Neuronal stem cell (in vitro differentiated cells): ENCODE measurements around the gene CAPZB.

Source experiments
- DNase-seq: peaks from one replicate; pipeline ENCODE4 v3.0.0-alpha.2; 2013; ENCODE audit warnings: low spot score
- H2AFZ ChIP-seq: one replicate; pipeline ENCODE4 v1.6.1; 2013; ENCODE audit warnings: mild to moderate bottlenecking, low read length, inconsistent platforms
- H2AK5ac ChIP-seq: 2 replicates; pipeline ENCODE4 v1.6.1; 2013; ENCODE audit warnings: low read depth, mild to moderate bottlenecking, inconsistent platforms, low read length, moderate library complexity, mixed read lengths
- H2BK120ac ChIP-seq: 2 replicates; pipeline ENCODE4 v1.6.1; 2013; ENCODE audit warnings: low read depth, mild to moderate bottlenecking, inconsistent platforms, low read length, moderate library complexity, mixed read lengths
- H2BK12ac ChIP-seq: one replicate; pipeline ENCODE4 v1.6.1; 2013; ENCODE audit warnings: low read length, inconsistent platforms
- H2BK15ac ChIP-seq: 2 replicates; pipeline ENCODE4 v1.6.1; 2013; ENCODE audit warnings: mild to moderate bottlenecking, low read length, inconsistent platforms, mixed read lengths
- H2BK5ac ChIP-seq: one replicate; pipeline ENCODE4 v1.6.1; 2013; ENCODE audit warnings: inconsistent platforms, mild to moderate bottlenecking, low read length, moderate library complexity
- H3K14ac ChIP-seq: one replicate; pipeline ENCODE4 v1.6.1; 2013; ENCODE audit warnings: low read length, inconsistent platforms
- H3K18ac ChIP-seq: 2 replicates; pipeline ENCODE4 v1.6.1; 2013; ENCODE audit warnings: low read length, inconsistent platforms
- H3K23ac ChIP-seq: 2 replicates; pipeline ENCODE4 v1.6.1; 2013; ENCODE audit warnings: low read depth, mild to moderate bottlenecking, mixed read lengths, low read length, inconsistent platforms; ENCODE audit not compliant: poor library complexity
- H3K27ac ChIP-seq: replicated peaks from 3 replicates; pipeline ENCODE4 v1.5.1; 2013; ENCODE audit warnings: low read length, inconsistent platforms
- H3K27me3 ChIP-seq, 3 experiments: 2 replicates each; pipeline ENCODE4 v1.6.1; 2013; ENCODE audit warnings: low read length in 3 of 3, mild to moderate bottlenecking in 2 of 3, inconsistent platforms in 1 of 3, low read depth in 1 of 3, mixed read lengths in 1 of 3, moderate library complexity in 1 of 3; ENCODE audit not compliant: control insufficient read depth in 3 of 3, insufficient read depth in 3 of 3
- H3K36me3 ChIP-seq, 2 donors: replicated peaks in 1 of 2; 2 replicates each; pipeline ENCODE4 v1.6.1; 2013; ENCODE audit warnings: low read length in 2 of 2; ENCODE audit not compliant: control insufficient read depth in 2 of 2, insufficient read depth in 2 of 2
- H3K4ac ChIP-seq: 2 replicates; pipeline ENCODE4 v1.6.1; 2013; ENCODE audit warnings: inconsistent platforms, mild to moderate bottlenecking, low read length, moderate library complexity
- H3K4me1 ChIP-seq, 2 donors: 1 replicate in 1 of 2; 2 replicates in 1 of 2; pipeline ENCODE4 v1.6.1; 2013; ENCODE audit warnings: low read length in 2 of 2, low read depth in 1 of 2; ENCODE audit not compliant: control insufficient read depth in 2 of 2, insufficient read depth in 1 of 2
- H3K4me2 ChIP-seq: one replicate; pipeline ENCODE4 v1.6.1; 2013; ENCODE audit warnings: mild to moderate bottlenecking, low read length, inconsistent platforms; ENCODE audit not compliant: insufficient read depth, poor library complexity, severe bottlenecking
- H3K4me3 ChIP-seq, 2 donors: 2 replicates each; pipeline ENCODE4 v1.5.1; 2013; ENCODE audit warnings: low read length in 2 of 2, mild to moderate bottlenecking in 2 of 2, inconsistent platforms in 1 of 2, moderate library complexity in 1 of 2
- H3K79me1 ChIP-seq: one replicate; pipeline ENCODE4 v1.6.1; 2013; ENCODE audit warnings: low read depth, mild to moderate bottlenecking, inconsistent platforms, low read length, moderate library complexity
- H3K9ac ChIP-seq: one replicate; pipeline ENCODE4 v1.6.1; 2013; ENCODE audit warnings: mild to moderate bottlenecking, low read depth, low read length, inconsistent platforms; ENCODE audit not compliant: poor library complexity
- H3K9me3 ChIP-seq, 2 donors: replicated peaks in 1 of 2; 2 replicates each; pipeline versions ENCODE3 to v1.6.1; 2013; ENCODE audit warnings: low read length in 2 of 2, mild to moderate bottlenecking in 2 of 2, inconsistent platforms in 1 of 2, low read depth in 1 of 2, mixed read lengths in 1 of 2, moderate library complexity in 1 of 2; ENCODE audit not compliant: control insufficient read depth in 2 of 2, insufficient read depth in 1 of 2
- H4K8ac ChIP-seq: one replicate; pipeline ENCODE4 v1.6.1; 2013; ENCODE audit warnings: low read depth, mild to moderate bottlenecking, inconsistent platforms, low read length, moderate library complexity
- H4K91ac ChIP-seq: one replicate; pipeline ENCODE4 v1.6.1; 2013; ENCODE audit warnings: low read length, low read depth, mild to moderate bottlenecking, inconsistent platforms; ENCODE audit not compliant: poor library complexity
- WGBS, 2 donors: extraction: QIAGEN DNeasy Blood & Tissue Kit; methylation state at CpG; one replicate each; pipeline ENCODE4 v1.1.7; 2013; ENCODE audit warnings: missing lambda C conversion rate in 2 of 2, mixed read lengths in 1 of 2; ENCODE audit not compliant: insufficient read length in 2 of 2, insufficient replicate concordance in 1 of 2; ENCODE audit errors: extremely low coverage in 2 of 2; 5-methylcytosine and 5-hydroxymethylcytosine counted together

CAPZB gene

DNA sequence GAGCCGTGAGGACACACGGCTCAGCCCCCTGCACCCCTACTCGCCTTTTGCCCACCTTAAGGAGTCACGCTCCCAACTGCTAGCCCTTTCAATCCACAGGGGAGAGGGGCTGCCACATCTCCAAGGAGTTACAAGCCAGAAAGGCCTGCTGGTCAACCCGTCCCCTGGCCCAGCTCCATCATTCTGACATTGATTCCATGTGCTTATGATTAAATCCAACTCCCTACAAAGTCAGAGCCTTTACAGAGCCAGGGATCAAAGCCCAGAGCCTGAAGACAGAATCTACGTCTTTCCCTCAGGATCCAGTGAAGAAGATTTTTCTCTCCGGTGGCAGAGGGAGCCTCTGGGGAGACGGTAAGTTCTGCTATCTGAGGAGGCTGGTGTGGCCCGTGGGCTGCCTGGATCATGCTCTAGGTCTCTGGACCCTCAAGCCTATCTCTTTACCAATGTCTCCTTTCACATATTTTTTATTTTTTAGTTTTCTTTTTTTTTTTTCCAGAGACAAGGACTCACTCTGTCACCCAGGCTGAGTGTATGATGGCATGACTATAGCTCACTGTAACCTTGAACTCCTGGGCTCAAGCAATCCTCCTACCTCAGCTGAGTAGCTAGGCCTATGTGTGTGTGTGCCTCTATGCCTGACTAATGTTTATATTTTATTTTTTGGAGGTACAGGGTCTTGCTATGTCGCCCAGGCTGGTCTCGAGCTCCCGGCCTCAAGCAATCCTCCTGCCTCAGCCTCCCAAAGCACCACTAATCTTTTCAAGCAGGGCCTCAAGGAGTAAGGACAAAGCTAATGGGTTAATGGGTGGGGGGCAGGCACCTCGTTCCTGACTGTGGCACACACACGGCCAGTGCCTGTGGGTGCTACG is 111.9 kb downstream of the CAPZB start:
- WGBS, 2 donors: no CpG with 5 or more reads among the region's 15 CpGs
- Histone ChIP-seq H3K18ac (no peak overlapping the region), H3K9me3 (peaks cover 0 to 5% of the 10 kb centered on the region in 2 donors), H4K8ac (no peak overlapping the region), H3K27ac (no peak overlapping the region), H3K9ac (peak overlapping the region; percentile 47), H4K91ac (no peak overlapping the region), H3K4ac (no peak overlapping the region), H2AK5ac (no peak overlapping the region), H3K36me3 (peaks cover 11 to 68% of the 10 kb centered on the region in 2 donors), H3K14ac (no peak overlapping the region), H3K4me2 (no peak overlapping the region), H2BK120ac (no peak overlapping the region), H3K23ac (peak overlapping the region; percentile 2), H2BK15ac (no peak overlapping the region), H3K79me1 (peaks cover 16% of the 10 kb centered on the region), H2BK5ac (no peak overlapping the region), H2BK12ac (no peak overlapping the region), H2AFZ (no peak overlapping the region), H3K27me3 (no peaks in the 10 kb centered on the region), H3K4me1 (peaks cover 0 to 2% of the 10 kb centered on the region in 2 donors), H3K4me3 (no peak overlapping the region)
- no peak for DNase-seq

DNA sequence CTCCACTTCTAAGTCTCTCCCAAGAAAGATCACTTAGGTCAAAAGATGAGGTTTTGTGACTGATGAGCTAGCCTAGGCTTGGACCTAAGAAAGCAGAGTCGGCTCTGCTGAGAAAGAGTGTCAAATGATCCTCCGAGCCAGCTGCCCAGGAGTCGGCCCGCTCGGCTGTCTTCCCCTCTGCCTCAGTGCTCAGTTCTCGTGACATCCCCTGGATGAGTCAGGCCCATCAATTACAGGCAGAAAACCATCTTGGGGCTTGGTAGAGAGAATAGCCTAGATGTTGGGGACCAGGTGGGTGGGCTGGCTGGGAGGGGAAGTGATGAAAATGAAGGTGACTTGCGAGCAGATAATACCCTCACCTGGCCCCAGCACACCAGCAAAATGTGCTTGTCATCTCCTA is 112.7 kb downstream of the CAPZB start:
- H3K18ac ChIP-seq: no peak overlapping the region
- no peak for DNase-seq
- H4K8ac ChIP-seq: no peak overlapping the region
- H2BK120ac ChIP-seq: no peak overlapping the region
- no peak overlapping the region for H3K23ac ChIP-seq
- no peak overlapping the region for H3K14ac ChIP-seq
- no peak overlapping the region for H3K4ac ChIP-seq
- peaks cover 0 to 5% of the 10 kb centered on the region in 2 donors for H3K9me3 ChIP-seq
- peaks cover 4 to 59% of the 10 kb centered on the region in 2 donors for H3K36me3 ChIP-seq
- H2BK12ac ChIP-seq: no peak overlapping the region
- no peak overlapping the region for H3K9ac ChIP-seq
- H3K27ac ChIP-seq: no peak overlapping the region
- H3K4me3 ChIP-seq: no peak overlapping the region
- no peak overlapping the region for H2BK15ac ChIP-seq
- WGBS, 2 donors: no CpG with 5 or more reads among the region's 7 CpGs
- no peak overlapping the region for H3K4me2 ChIP-seq
- no peak overlapping the region for H2BK5ac ChIP-seq
- H2AK5ac ChIP-seq: no peak overlapping the region
- peaks cover 13% of the 10 kb centered on the region for H3K79me1 ChIP-seq
- H4K91ac ChIP-seq: no peak overlapping the region
- no peaks in the 10 kb centered on the region for H3K27me3 ChIP-seq
- H3K4me1 ChIP-seq: peaks cover 0 to 2% of the 10 kb centered on the region in 2 donors
- H2AFZ ChIP-seq: no peak overlapping the region

DNA sequence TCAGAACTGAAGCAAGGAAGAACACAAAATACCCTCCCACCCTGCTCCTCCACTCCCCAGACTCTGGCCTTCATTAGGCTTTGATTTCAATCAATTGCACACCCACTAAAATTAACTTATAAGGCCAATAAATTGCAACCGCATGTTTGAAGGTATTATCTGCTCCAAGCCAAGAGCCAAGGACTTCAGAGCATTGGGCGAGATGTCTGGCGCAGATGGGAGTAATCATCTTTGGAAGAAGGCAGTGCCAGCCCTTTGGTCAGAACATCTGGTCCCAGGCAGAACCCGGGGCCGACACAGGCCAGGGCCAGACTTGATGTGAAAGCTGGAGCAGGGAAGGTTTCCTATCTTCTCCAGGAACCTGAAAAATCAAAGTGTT is 113.2 kb downstream of the CAPZB start:
- Histone ChIP-seq H3K4me3 (no peak overlapping the region), H3K4me2 (no peak overlapping the region), H2BK15ac (no peak overlapping the region), H3K36me3 (peaks cover 3 to 54% of the 10 kb centered on the region in 2 donors), H2BK12ac (no peak overlapping the region), H2BK120ac (no peak overlapping the region), H4K8ac (no peak overlapping the region), H3K4ac (no peak overlapping the region), H2AK5ac (no peak overlapping the region), H2BK5ac (no peak overlapping the region), H3K23ac (no peak overlapping the region), H3K18ac (no peak overlapping the region), H3K4me1 (peaks cover 0 to 3% of the 10 kb centered on the region in 2 donors), H2AFZ (no peak overlapping the region), H4K91ac (no peak overlapping the region), H3K27ac (no peak overlapping the region), H3K9me3 (peaks cover 0 to 1% of the 10 kb centered on the region in 2 donors), H3K14ac (no peak overlapping the region), H3K9ac (no peak overlapping the region), H3K79me1 (peaks cover 16% of the 10 kb centered on the region), H3K27me3 (no peaks in the 10 kb centered on the region)
- WGBS, 2 donors: no CpG with 5 or more reads among the region's 5 CpGs
- no peak for DNase-seq

GRCh38 chr1:19371226-19372135 is 113.9 kb downstream of the CAPZB start:
- no peak overlapping the region for H2BK12ac ChIP-seq
- no CpG with 5 or more reads among the region's 23 CpGs for WGBS, 2 donors
- peaks cover under 1 to 48% of the 10 kb centered on the region in 2 donors for H3K36me3 ChIP-seq
- no peak overlapping the region for H4K91ac ChIP-seq
- H3K79me1 ChIP-seq: peaks cover 16% of the 10 kb centered on the region
- no peak overlapping the region for H4K8ac ChIP-seq
- H3K9ac ChIP-seq: no peak overlapping the region
- no peak overlapping the region for H3K14ac ChIP-seq
- peak overlapping the region; percentile 9 for H2BK120ac ChIP-seq
- no peaks in the 10 kb centered on the region for H3K27me3 ChIP-seq
- no peaks in the 10 kb centered on the region for H3K9me3 ChIP-seq
- no peak overlapping the region for H2BK5ac ChIP-seq
- no peak overlapping the region for H3K4ac ChIP-seq
- no peak overlapping the region for H2BK15ac ChIP-seq
- DNase-seq: no peak
- H3K4me2 ChIP-seq: no peak overlapping the region
- H2AFZ ChIP-seq: no peak overlapping the region
- H3K27ac ChIP-seq: no peak overlapping the region
- H2AK5ac ChIP-seq: no peak overlapping the region
- peaks cover 0 to 9% of the 10 kb centered on the region in 2 donors for H3K4me1 ChIP-seq
- no peak overlapping the region for H3K18ac ChIP-seq
- H3K4me3 ChIP-seq: no peak overlapping the region
- no peak overlapping the region for H3K23ac ChIP-seq
